SK-N-SH (cell line): Measurements from ENCODE around the gene PTDSS2. TPM values are rescaled to one million over a fixed set of nuclear protein-coding genes. Genes with fewer than 3 reads are reported as not detected.

Experiments
- CTCF ChIA-PET: fragments of 300-600, 350-600 bp; formaldehyde crosslinking; extraction: SDS; loops from one replicate; lab custom pipeline; 2021; lab: Yijun Ruan, JAX
- POLR2A ChIA-PET: fragments of 350-600 bp; sonication (Branson Sonifier 250); formaldehyde crosslinking; extraction: SDS; loops from one replicate; lab custom pipeline; 2020; ENCODE audit warnings: antibody characterized with exemption, inconsistent platforms; lab: Yijun Ruan, JAX
- DNase-seq: peaks from one replicate; pipeline ENCODE4 v3.0.0; 2012
- H2AFZ ChIP-seq: fragments of 200-600 bp; sonication (generic); 2 replicates; pipeline ENCODE4 v1.8.1; 2016; ENCODE audit warnings: antibody characterized with exemption, mild to moderate bottlenecking, low read depth
- H3F3A ChIP-seq: fragments of 200-600 bp; sonication (generic); replicated peaks from 2 replicates; pipeline ENCODE3; 2016; ENCODE audit warnings: antibody characterized with exemption, mild to moderate bottlenecking; ENCODE audit not compliant: insufficient read depth
- H3K27ac ChIP-seq, 2 experiments: fragments of 200-500 bp in 1 of 2; fragments of 200-600 bp in 1 of 2; sonication (Bioruptor generic) in 1 of 2; sonication (generic), shearing (Covaris generic) in 1 of 2; 2 replicates each; pipeline versions ENCODE4 v1.5.1 to v1.6.1; 2014 to 2016; ENCODE audit warnings: low read depth in 2 of 2, inconsistent platforms in 1 of 2, low read length in 1 of 2, mild to moderate bottlenecking in 1 of 2, mixed read lengths in 1 of 2
- H3K27me3 ChIP-seq: fragments of 200-600 bp; sonication (generic), shearing (Covaris generic); 2 replicates; pipeline ENCODE4 v1.6.1; 2016; ENCODE audit warnings: mixed run types; ENCODE audit not compliant: insufficient read depth
- H3K36me3 ChIP-seq, 2 experiments: fragments of 200-500 bp in 1 of 2; fragments of 200-600 bp in 1 of 2; sonication (Bioruptor generic) in 1 of 2; sonication (generic) in 1 of 2; replicated peaks in 1 of 2; 2 replicates each; pipeline versions ENCODE3 to v1.5.1; 2014 to 2016; ENCODE audit warnings: low read length in 1 of 2, mild to moderate bottlenecking in 1 of 2; ENCODE audit not compliant: insufficient read depth in 2 of 2, control insufficient read depth in 1 of 2
- H3K4me1 ChIP-seq, 2 experiments: fragments of 200-500 bp in 1 of 2; fragments of 200-600 bp in 1 of 2; sonication (Bioruptor generic) in 1 of 2; sonication (generic), shearing (Covaris generic) in 1 of 2; 2 replicates each; pipeline versions ENCODE4 v1.5.1 to v1.6.1; 2014 to 2016; ENCODE audit warnings: low read depth in 1 of 2, low read length in 1 of 2, mixed run types in 1 of 2; ENCODE audit not compliant: insufficient read depth in 2 of 2, control insufficient read depth in 1 of 2
- H3K4me2 ChIP-seq: fragments of 200-600 bp; sonication (generic), shearing (Covaris generic); 2 replicates; pipeline ENCODE4 v1.6.1; 2017; ENCODE audit warnings: mixed run types
- H3K4me3 ChIP-seq, 2 experiments: fragments of 200-500 bp in 1 of 2; fragments of 200-600 bp in 1 of 2; sonication (Bioruptor generic) in 1 of 2; sonication (generic), shearing (Covaris generic) in 1 of 2; 2 replicates each; pipeline versions ENCODE4 v1.5.1 to v1.8.1; 2014 to 2016; ENCODE audit warnings: low read depth in 2 of 2, inconsistent platforms in 1 of 2, low read length in 1 of 2, mild to moderate bottlenecking in 1 of 2, mixed read lengths in 1 of 2, moderate library complexity in 1 of 2
- H3K79me2 ChIP-seq: fragments of 200-600 bp; sonication (generic); 2 replicates; pipeline ENCODE4 v1.8.1; 2017; ENCODE audit warnings: mild to moderate bottlenecking; ENCODE audit not compliant: insufficient read depth
- H3K9ac ChIP-seq: fragments of 200-600 bp; sonication (generic); 2 replicates; pipeline ENCODE4 v1.6.1; 2017; ENCODE audit warnings: mixed run types
- H3K9me2 ChIP-seq: fragments of 200-600 bp; sonication (generic); 2 replicates; pipeline ENCODE4 v1.6.1; 2017; ENCODE audit warnings: mixed run types
- H3K9me3 ChIP-seq: fragments of 200-600 bp; sonication (generic); 2 replicates; pipeline ENCODE4 v1.6.1; 2017; ENCODE audit warnings: mixed run types, mild to moderate bottlenecking, moderate library complexity
- H4K20me1 ChIP-seq: fragments of 200-600 bp; sonication (generic); 2 replicates; pipeline ENCODE4 v1.6.1; 2017; ENCODE audit warnings: mild to moderate bottlenecking, mixed run types; ENCODE audit not compliant: insufficient read depth
- CHD2 ChIP-seq: fragments of 150-350 bp; IDR thresholded peaks from 2 replicates; pipeline ENCODE4 v1.6.1; 2018; ENCODE audit warnings: low read length; ENCODE audit not compliant: partially characterized antibody
- EZH2phosphoT487 ChIP-seq: fragments of 200-600 bp; sonication (generic); IDR thresholded peaks from 2 replicates; pipeline ENCODE4 v1.6.1; 2017; ENCODE audit warnings: low read depth, mixed run types, mild to moderate bottlenecking, antibody characterized with exemption, moderate library complexity, borderline replicate concordance
- FOSL2 ChIP-seq: IDR thresholded peaks from 2 replicates; pipeline ENCODE4 v1.4.0; 2012; ENCODE audit warnings: low read depth, mild to moderate bottlenecking, moderate library complexity, borderline replicate concordance
- GABPA ChIP-seq: IDR thresholded peaks from 2 replicates; pipeline ENCODE4 v1.4.0; 2012; ENCODE audit warnings: low read depth, mild to moderate bottlenecking
- GATA2 ChIP-seq: sonication (generic); formaldehyde crosslinking; IDR thresholded peaks from 2 replicates; pipeline ENCODE4 v1.5.0; 2020; ENCODE audit warnings: mild to moderate bottlenecking, missing genetic modification reagents
- JUND ChIP-seq: IDR thresholded peaks from 2 replicates; pipeline ENCODE4 v1.4.0; 2012
- MEF2A ChIP-seq: IDR thresholded peaks from 2 replicates; pipeline ENCODE4 v1.4.0; 2012; ENCODE audit warnings: low read depth, borderline replicate concordance
- NFIC ChIP-seq: IDR thresholded peaks from 2 replicates; pipeline ENCODE4 v1.4.0; 2012; ENCODE audit warnings: borderline replicate concordance
- POLR2AphosphoS5 ChIP-seq: IDR thresholded peaks from 2 replicates; pipeline ENCODE4 v1.6.1; 2012; ENCODE audit warnings: low read depth, low read length
- REST ChIP-seq: IDR thresholded peaks from 2 replicates; pipeline ENCODE4 v1.6.1; 2012; ENCODE audit warnings: mild to moderate bottlenecking, low read depth, low read length, moderate library complexity
- RFX5 ChIP-seq: IDR thresholded peaks from 2 replicates; pipeline ENCODE4 v1.6.1; 2012; ENCODE audit warnings: mild to moderate bottlenecking, improper control_type of control experiment, low read length
- RXRA ChIP-seq: IDR thresholded peaks from 2 replicates; pipeline ENCODE4 v1.4.0; 2012; ENCODE audit warnings: low read depth, mild to moderate bottlenecking, borderline replicate concordance
- TAF1 ChIP-seq: IDR thresholded peaks from 2 replicates; pipeline ENCODE4 v1.6.1; 2012; ENCODE audit warnings: low read depth, mild to moderate bottlenecking, low read length, moderate library complexity, borderline replicate concordance
- TEAD4 ChIP-seq: IDR thresholded peaks from 2 replicates; pipeline ENCODE4 v1.4.0; 2012; ENCODE audit warnings: mild to moderate bottlenecking, borderline replicate concordance; ENCODE audit not compliant: insufficient read depth
- USF1 ChIP-seq: IDR thresholded peaks from 2 replicates; pipeline ENCODE4 v1.4.0; 2012; ENCODE audit warnings: low read depth, borderline replicate concordance
- YY1 ChIP-seq: IDR thresholded peaks from 2 replicates; pipeline ENCODE4 v1.4.0; 2012; ENCODE audit warnings: low read depth, mild to moderate bottlenecking
- WGBS: methylation state at CpG from one replicate; pipeline ENCODE4 v1.1.6; 2017; ENCODE audit warnings: low lambda C conversion rate; 5-methylcytosine and 5-hydroxymethylcytosine counted together
- polyA plus RNA-seq, 3 experiments: library from polyadenylated mRNA; depleted of rRNA; stranded (reverse); fragments of >200 nt; gene quantifications; 2 replicates each; pipeline ENCODE4 v1.2.3, GENCODE V29; 2012
- TF ChIP-seq, protein P1 (sequence below): fragments of 150-350 bp; IDR thresholded peaks from 2 replicates; pipeline ENCODE4 v1.6.1; 2017; ENCODE audit warnings: antibody characterized with exemption, low read length, low read depth, borderline replicate concordance
- TF ChIP-seq, protein P2 (sequence below): IDR thresholded peaks from 2 replicates; pipeline ENCODE4 v1.4.0; 2012; ENCODE audit warnings: low read depth, borderline replicate concordance
- TF ChIP-seq, protein P3 (sequence below): IDR thresholded peaks from 2 replicates; pipeline ENCODE4; 2012

Gene PTDSS2
- polyA plus RNA-seq, 1 of the 3 experiments (the other 2 are of a cell fraction), result 28.6 TPM

- H3K9me2 ChIP-seq, result no peaks in the 10 kb centered on the region
- no peaks in the 10 kb centered on the region for H3K36me3 ChIP-seq
Measured at GRCh38 chr11:420911-421321, 29.2 kb upstream of the PTDSS2 start.

DNA sequence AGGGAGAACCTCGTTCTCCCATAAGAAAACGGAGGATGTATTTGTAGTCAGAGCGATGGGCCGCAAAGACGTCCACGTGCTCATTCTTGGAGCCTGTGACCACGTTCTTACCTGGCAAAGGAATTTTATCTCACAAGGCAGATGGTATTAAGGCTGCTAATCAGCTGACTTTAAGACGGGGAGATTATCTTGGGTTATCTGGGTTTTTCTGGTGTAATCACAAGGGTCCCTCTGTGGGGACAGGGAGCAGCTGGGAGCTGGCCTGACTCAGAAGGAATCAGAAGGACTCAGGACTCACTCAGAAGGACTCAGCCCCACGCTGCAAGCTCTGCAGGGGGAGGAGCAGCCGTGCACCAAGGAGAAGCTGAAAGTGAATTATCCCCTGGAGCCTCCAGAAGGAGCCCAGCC is 27.8 kb upstream of the PTDSS2 start:
- CTCF ChIA-PET, result interaction anchor here (0.9 kb wide), 1 partner anchor 26 kb away, joined by 3 read pairs; no protein-coding TSS in a partner anchor
- no peaks in the 10 kb centered on the region for H3K9me2 ChIP-seq
- WGBS, result 69% methylated on average over 9 of the region's 10 CpGs
- H3K27me3 ChIP-seq, result peaks cover 13% of the 10 kb centered on the region
- H3K9me3 ChIP-seq, result no peaks in the 10 kb centered on the region
- H3K36me3 ChIP-seq, result no peaks in the 10 kb centered on the region
- H3K9ac ChIP-seq, result no peak overlapping the region
- H4K20me1 ChIP-seq, result no peaks in the 10 kb centered on the region
- POLR2A ChIA-PET, result no interaction called here
- no peak overlapping the region for H3K4me3 ChIP-seq
- DNase-seq, result no peak
- no peak overlapping the region for H2AFZ ChIP-seq
- H3K4me1 ChIP-seq, result peaks cover 0 to 7% of the 10 kb centered on the region in 2 experiments; a peak in 1 of 4 replicates
- no peak overlapping the region for H3K4me2 ChIP-seq
- H3K27ac ChIP-seq, result no peak overlapping the region
- H3F3A ChIP-seq, result no peaks in the 10 kb centered on the region
- H3K79me2 ChIP-seq, result no peaks in the 10 kb centered on the region
- TF ChIP-seq, protein P1, sequence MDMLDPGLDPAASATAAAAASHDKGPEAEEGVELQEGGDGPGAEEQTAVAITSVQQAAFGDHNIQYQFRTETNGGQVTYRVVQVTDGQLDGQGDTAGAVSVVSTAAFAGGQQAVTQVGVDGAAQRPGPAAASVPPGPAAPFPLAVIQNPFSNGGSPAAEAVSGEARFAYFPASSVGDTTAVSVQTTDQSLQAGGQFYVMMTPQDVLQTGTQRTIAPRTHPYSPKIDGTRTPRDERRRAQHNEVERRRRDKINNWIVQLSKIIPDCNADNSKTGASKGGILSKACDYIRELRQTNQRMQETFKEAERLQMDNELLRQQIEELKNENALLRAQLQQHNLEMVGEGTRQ, result no peak
- TF ChIP-seq EZH2phosphoT487, result no peak
- no peak for TF ChIP-seq FOSL2
- TF ChIP-seq USF1, result no peak
- no peak for TF ChIP-seq JUND
- TF ChIP-seq REST, result no peak
- no peak for TF ChIP-seq RXRA
- TF ChIP-seq GABPA, result no peak
- TF ChIP-seq, protein P2, sequence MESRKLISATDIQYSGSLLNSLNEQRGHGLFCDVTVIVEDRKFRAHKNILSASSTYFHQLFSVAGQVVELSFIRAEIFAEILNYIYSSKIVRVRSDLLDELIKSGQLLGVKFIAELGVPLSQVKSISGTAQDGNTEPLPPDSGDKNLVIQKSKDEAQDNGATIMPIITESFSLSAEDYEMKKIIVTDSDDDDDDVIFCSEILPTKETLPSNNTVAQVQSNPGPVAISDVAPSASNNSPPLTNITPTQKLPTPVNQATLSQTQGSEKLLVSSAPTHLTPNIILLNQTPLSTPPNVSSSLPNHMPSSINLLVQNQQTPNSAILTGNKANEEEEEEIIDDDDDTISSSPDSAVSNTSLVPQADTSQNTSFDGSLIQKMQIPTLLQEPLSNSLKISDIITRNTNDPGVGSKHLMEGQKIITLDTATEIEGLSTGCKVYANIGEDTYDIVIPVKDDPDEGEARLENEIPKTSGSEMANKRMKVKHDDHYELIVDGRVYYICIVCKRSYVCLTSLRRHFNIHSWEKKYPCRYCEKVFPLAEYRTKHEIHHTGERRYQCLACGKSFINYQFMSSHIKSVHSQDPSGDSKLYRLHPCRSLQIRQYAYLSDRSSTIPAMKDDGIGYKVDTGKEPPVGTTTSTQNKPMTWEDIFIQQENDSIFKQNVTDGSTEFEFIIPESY, result no peak

More at GRCh38 chr11:420911-421321, 29.2 kb upstream of the PTDSS2 start:
- H3K4me2 ChIP-seq, result no peak overlapping the region
- CTCF ChIA-PET, result no interaction called here
- no peak overlapping the region for H3K9ac ChIP-seq
- no peak overlapping the region for H2AFZ ChIP-seq
- H3K79me2 ChIP-seq, result no peaks in the 10 kb centered on the region
- H3K27me3 ChIP-seq, result peaks cover 25% of the 10 kb centered on the region
- no peaks in the 10 kb centered on the region for H4K20me1 ChIP-seq
- H3K9me3 ChIP-seq, result no peaks in the 10 kb centered on the region
- DNase-seq, result no peak
- no peak for TF ChIP-seq MEF2A
- no peak for TF ChIP-seq TAF1
- TF ChIP-seq POLR2AphosphoS5, result no peak
- no peak for TF ChIP-seq TEAD4
- TF ChIP-seq YY1, result no peak
- no peak for TF ChIP-seq EZH2phosphoT487
- TF ChIP-seq RFX5, result no peak
- no peak for TF ChIP-seq CHD2
- no peak for TF ChIP-seq FOSL2
- no peak for TF ChIP-seq NFIC
- TF ChIP-seq, protein P3, sequence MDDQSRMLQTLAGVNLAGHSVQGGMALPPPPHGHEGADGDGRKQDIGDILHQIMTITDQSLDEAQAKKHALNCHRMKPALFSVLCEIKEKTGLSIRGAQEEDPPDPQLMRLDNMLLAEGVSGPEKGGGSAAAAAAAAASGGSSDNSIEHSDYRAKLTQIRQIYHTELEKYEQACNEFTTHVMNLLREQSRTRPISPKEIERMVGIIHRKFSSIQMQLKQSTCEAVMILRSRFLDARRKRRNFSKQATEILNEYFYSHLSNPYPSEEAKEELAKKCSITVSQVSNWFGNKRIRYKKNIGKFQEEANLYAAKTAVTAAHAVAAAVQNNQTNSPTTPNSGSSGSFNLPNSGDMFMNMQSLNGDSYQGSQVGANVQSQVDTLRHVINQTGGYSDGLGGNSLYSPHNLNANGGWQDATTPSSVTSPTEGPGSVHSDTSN, result no peak
- TF ChIP-seq GATA2 (CRISPR knock-in tag), result no peak
- POLR2A ChIA-PET, result no interaction called here
- WGBS, result 85% methylated on average over 14 of the region's 21 CpGs
- H3K4me1 ChIP-seq, result peaks cover 0 to 7% of the 10 kb centered on the region in 2 experiments; a peak in 1 of 4 replicates
- H3K27ac ChIP-seq, result no peak overlapping the region
- no peak overlapping the region for H3K4me3 ChIP-seq
- H3F3A ChIP-seq, result no peaks in the 10 kb centered on the region
